Lung (tissue), 12 donors: ENCODE data around the gene ACAA1. TPM values are rescaled to one million over a fixed set of nuclear protein-coding genes. Genes with fewer than 3 reads are reported as not detected.
"Not testable (repeated sequence)": the region's sequence is repeated elsewhere in the genome, so short reads cannot be mapped to it uniquely, and the experiment has no call there.

Source experiments
- ATAC-seq: fragments of 200-7000 bp; cut with Tn5 transposase; one replicate; pipeline ENCODE4 v1.9.1; 2020; ENCODE audit warnings: moderate number of reproducible peaks; ENCODE audit not compliant: insufficient read depth, low FRiP score
- DNase-seq, 3 donors: peaks; one replicate each; pipeline ENCODE4 v3.0.0-alpha.2; 2013 to 2017
- H3K27ac ChIP-seq, 2 donors: one replicate each; pipeline ENCODE4 v1.5.1; 2013; ENCODE audit warnings: mild to moderate bottlenecking in 2 of 2, moderate library complexity in 2 of 2, control low read depth in 1 of 2, inconsistent platforms in 1 of 2, low read depth in 1 of 2, low read length in 1 of 2
- H3K27me3 ChIP-seq, 3 donors: one replicate each; pipeline ENCODE4 v1.5.1; 2013; ENCODE audit warnings: low read length in 2 of 3; ENCODE audit not compliant: control insufficient read depth in 3 of 3, insufficient read depth in 3 of 3
- H3K36me3 ChIP-seq, 4 donors: one replicate each; pipeline ENCODE4 v1.5.1; 2013; ENCODE audit warnings: low read length in 4 of 4, mild to moderate bottlenecking in 1 of 4, moderate library complexity in 1 of 4; ENCODE audit not compliant: control insufficient read depth in 4 of 4, insufficient read depth in 4 of 4
- H3K4me1 ChIP-seq, 5 donors: one replicate each; pipeline ENCODE4 v1.5.1; 2013; ENCODE audit warnings: low read length in 5 of 5, mild to moderate bottlenecking in 2 of 5, moderate library complexity in 1 of 5; ENCODE audit not compliant: control insufficient read depth in 5 of 5, insufficient read depth in 5 of 5
- H3K4me3 ChIP-seq: one replicate; pipeline ENCODE4 v1.5.1; 2013; ENCODE audit warnings: mild to moderate bottlenecking, control low read depth, moderate library complexity
- H3K9ac ChIP-seq, 2 donors: one replicate each; pipeline ENCODE4 v1.5.1; 2013; ENCODE audit warnings: low read length in 2 of 2, control low read depth in 1 of 2; ENCODE audit not compliant: insufficient read depth in 1 of 2
- H3K9me3 ChIP-seq, 4 donors: one replicate each; pipeline ENCODE4 v1.5.1; 2013; ENCODE audit warnings: low read length in 3 of 4, mild to moderate bottlenecking in 1 of 4, moderate library complexity in 1 of 4; ENCODE audit not compliant: control insufficient read depth in 4 of 4, insufficient read depth in 3 of 4
- WGBS, 2 donors: extraction: QIAGEN DNeasy Blood & Tissue Kit; methylation state at CpG; one replicate each; pipeline ENCODE4 v1.1.7; 2013; 5-methylcytosine and 5-hydroxymethylcytosine counted together
- polyA plus RNA-seq, 2 donors: library from polyadenylated mRNA; stranded (reverse); fragments of 200-250 nt; gene quantifications; one replicate each; pipeline ENCODE4 v1.2.1, GENCODE V29; 2013
- total RNA-seq, 2 donors: library from RNA; depleted of rRNA in 1 of 2; stranded (reverse); fragments of >200 nt in 1 of 2; gene quantifications; one replicate each; pipeline ENCODE4 v1.2.1, GENCODE V29; 2014 to 2021
- TF ChIP-seq, protein P1 (sequence below): IDR thresholded peaks from 2 replicates; pipeline ENCODE4 v1.5.1; 2012; ENCODE audit warnings: mild to moderate bottlenecking; ENCODE audit errors: control extremely low read depth, extremely low read depth
- donor health status: control.
- donor health status: control.
- donor health status: Bipolar disorder and iron deficiency.
- donor health status: healthy.
- donor health status: DM: yes; HTN: yes; CAD: no.

The ACAA1 gene
- total and polyA plus RNA-seq, 4 donors, result 50.1 to 112 (median 89.0) TPM

DNA sequence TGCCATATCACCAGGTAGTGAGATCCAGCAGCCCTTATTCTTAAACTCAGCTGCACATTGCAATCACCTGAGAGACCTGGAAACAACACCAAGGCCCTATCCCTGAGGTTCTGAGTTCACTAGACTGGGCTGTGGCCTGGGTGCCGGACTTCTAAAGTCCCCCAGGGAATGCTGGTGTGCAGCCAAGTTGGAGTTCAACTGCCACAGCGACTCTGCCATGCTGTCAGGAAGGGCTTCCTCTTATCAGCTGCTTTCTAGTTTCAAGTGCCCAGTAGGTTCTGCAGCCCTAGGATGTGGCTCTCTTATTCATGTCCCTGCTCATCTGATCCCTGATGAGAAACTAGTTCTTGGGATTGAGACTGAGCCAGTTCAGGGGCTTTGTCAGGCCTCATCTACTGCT is 47.8 kb downstream of the ACAA1 start:
- Histone ChIP-seq H3K36me3 (peaks cover 0 to 3% (median 1%) of the 10 kb centered on the region in 4 donors), H3K27ac (no peak overlapping the region), H3K27me3 (no peaks in the 10 kb centered on the region), H3K4me3 (no peak overlapping the region), H3K9me3 (peaks cover 0 to 3% (median 1%) of the 10 kb centered on the region in 4 donors), H3K9ac (no peak overlapping the region), H3K4me1 (no peaks in the 10 kb centered on the region)
- no peak for DNase-seq
- WGBS, 2 donors, result 58 to 60% methylated on average over 2 of the region's 2 CpGs
- ATAC-seq, result no peak
- TF ChIP-seq, protein P1, sequence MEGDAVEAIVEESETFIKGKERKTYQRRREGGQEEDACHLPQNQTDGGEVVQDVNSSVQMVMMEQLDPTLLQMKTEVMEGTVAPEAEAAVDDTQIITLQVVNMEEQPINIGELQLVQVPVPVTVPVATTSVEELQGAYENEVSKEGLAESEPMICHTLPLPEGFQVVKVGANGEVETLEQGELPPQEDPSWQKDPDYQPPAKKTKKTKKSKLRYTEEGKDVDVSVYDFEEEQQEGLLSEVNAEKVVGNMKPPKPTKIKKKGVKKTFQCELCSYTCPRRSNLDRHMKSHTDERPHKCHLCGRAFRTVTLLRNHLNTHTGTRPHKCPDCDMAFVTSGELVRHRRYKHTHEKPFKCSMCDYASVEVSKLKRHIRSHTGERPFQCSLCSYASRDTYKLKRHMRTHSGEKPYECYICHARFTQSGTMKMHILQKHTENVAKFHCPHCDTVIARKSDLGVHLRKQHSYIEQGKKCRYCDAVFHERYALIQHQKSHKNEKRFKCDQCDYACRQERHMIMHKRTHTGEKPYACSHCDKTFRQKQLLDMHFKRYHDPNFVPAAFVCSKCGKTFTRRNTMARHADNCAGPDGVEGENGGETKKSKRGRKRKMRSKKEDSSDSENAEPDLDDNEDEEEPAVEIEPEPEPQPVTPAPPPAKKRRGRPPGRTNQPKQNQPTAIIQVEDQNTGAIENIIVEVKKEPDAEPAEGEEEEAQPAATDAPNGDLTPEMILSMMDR, result no peak

DNA sequence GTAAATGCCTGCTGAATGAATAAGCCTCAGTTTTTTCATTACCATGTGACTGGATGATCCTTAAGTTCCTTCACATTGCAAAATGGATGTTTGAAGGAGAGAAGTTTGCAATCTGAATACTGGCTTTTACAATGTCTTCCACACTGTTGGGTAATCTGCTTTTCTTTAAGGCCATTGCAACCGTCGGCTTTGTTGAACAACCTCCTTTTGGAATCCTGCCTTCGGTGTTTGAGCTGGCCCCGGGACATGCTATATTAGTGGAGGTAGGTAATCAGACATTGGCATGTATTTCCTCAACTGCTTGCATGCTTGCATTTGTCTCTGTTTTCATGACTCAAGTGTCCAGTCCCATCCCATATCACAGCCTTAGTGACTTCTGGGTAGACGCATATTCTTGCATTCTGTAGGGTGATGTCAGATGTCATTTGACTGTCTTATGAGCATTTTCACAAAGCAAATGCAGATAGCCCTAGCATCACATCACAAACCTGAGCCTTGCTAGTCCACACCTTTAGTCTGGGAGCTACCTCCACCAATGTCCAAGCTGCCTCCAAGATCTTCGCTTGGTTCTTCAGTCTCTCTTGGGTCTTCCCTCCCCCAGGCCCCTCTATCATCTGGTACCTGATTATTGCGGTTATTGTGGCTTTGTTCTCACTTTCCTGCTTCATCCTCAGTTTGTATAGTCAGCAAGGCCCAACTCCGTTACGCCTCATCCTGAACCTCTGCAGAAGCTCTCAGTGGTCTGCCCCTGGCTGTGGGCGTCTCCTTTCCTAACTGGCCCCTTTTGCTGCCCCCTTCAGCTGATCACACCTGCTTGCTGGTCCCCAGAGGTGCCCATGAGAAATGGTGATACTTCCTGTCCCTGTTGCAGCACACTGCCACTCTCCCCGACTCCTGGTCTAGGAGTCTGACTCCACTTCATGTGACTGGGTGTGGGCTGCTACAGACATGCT is 48.5 kb downstream of the ACAA1 start:
- 74 to 86% methylated on average over 11 of the region's 11 CpGs for WGBS, 2 donors
- Histone ChIP-seq H3K9me3 (peaks cover 0 to 4% (median 2%) of the 10 kb centered on the region in 4 donors), H3K27ac (no peak overlapping the region), H3K36me3 (peaks cover 0 to 3% (median 1%) of the 10 kb centered on the region in 4 donors), H3K4me3 (no peak overlapping the region), H3K9ac (no peak overlapping the region), H3K4me1 (no peaks in the 10 kb centered on the region), H3K27me3 (no peaks in the 10 kb centered on the region)
- ATAC-seq, result no peak
- TF ChIP-seq, protein P1, result no peak
- no peak for DNase-seq

DNA sequence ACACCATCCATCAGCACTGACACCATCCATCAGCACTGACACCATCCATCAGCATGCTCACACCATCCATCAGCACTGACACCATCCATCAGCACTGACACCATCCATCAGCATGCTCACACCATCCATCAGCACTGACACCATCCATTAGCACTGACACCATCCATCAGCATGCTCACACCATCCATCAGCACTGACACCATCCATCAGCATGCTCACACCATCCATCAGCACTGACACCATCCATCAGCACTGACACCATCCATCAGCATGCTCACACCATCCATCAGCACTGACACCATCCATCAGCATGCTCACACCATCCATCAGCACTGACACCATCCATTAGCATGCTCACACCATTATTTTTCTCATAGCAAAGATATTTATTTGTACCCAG is 49.6 kb downstream of the ACAA1 start:
- DNase-seq, ATAC-seq, H3K9ac ChIP-seq, H3K9me3 ChIP-seq, H3K27me3 ChIP-seq, H3K36me3 ChIP-seq, H3K4me1 ChIP-seq, H3K4me3 ChIP-seq, H3K27ac ChIP-seq: not testable (repeated sequence)

DNA sequence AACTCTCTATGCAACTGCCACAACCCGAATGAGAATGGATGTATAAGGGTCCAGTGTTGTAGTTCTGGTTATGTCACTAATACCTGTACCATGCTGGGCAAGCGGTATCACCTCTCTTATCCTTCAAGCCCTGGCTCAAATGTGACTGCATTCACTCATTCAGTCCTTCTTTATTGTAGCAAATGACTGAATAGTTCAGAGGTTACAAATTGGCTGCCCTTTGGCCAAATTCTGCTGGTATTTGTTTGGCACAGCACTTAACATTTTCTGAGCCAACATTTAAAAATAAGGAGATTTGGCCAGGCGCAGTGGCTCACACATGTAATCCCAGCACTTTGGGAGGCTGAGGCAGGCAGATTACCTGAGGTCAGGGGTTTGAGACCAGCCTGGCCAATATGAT is 50.4 kb downstream of the ACAA1 start:
- DNase-seq (no peak), ATAC-seq (no peak)
- Histone ChIP-seq H3K9me3 (peaks cover 0 to 4% (median 2%) of the 10 kb centered on the region in 4 donors), H3K27ac (no peak overlapping the region), H3K9ac (no peak overlapping the region), H3K4me3 (no peak overlapping the region), H3K4me1 (no peaks in the 10 kb centered on the region), H3K27me3 (no peaks in the 10 kb centered on the region), H3K36me3 (peaks cover 0 to 3% (median 1%) of the 10 kb centered on the region in 4 donors)
- TF ChIP-seq, protein P1, result no peak
- whole genome bisulfite sequencing, 2 donors, result 83 to 89% methylated on average over 3 of the region's 3 CpGs
